HG03066 (cell line): Measurements from ENCODE around the gene DLGAP1.
"Not testable (repeated sequence)": the region's sequence is repeated elsewhere in the genome, so short reads cannot be mapped to it uniquely, and the experiment has no call there.

ENCODE experiments used
- ATAC-seq: cut with Tn5 transposase; IDR thresholded peaks from one replicate; pipeline ENCODE4 v1.9.1; 2021; ENCODE audit warnings: low read depth; ENCODE audit not compliant: unreplicated experiment

Gene DLGAP1

DNA sequence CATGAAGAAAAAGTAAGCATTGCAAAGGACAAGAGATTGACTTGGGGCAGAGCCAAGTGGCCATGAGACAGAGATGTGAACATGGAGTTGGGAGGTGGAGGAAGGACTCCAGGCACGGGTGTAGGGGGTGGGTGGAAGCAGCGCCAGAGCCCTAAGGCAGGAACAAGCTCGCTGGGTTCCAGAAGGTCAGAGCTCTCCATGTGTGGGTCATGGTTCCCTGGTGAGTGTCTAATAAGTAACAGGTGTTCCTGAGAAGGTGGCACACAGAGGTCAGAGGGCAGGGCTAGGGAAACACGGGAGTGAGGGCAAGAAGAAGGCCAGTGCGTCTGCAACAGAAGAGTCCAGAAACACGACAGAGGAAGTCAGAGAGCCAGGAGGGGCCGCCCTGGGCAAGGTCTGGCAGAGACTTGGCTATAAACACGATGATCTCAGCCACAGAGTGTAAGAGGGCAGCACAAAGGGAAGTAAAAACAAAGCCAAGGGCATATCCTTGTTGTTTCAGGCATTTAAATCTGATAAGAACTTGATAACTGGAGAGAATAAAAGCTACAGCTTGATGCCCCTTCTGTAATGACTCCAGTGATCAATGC lies 744.3 kb downstream of the DLGAP1 start:
- no peak for ATAC-seq

DNA sequence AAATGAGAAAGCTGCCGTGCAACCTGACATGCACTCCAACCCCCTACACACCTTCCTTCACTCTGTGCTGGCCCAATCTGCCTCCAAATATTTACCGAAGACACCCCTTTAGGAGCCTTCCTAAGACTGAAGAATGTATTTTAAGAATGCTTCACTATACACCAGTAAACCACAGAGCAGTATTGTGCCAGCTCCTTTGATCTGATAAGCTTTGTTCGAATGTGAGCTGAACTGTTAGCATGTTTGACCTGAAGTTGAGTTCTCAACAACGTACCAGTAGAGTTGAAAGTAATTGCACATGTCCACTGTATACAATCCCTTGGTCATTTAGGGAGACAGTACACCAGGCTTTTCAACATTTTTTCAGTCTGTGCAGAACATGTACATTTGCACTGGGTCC lies 745.9 kb downstream of the DLGAP1 start:
- ATAC-seq = no peak

DNA sequence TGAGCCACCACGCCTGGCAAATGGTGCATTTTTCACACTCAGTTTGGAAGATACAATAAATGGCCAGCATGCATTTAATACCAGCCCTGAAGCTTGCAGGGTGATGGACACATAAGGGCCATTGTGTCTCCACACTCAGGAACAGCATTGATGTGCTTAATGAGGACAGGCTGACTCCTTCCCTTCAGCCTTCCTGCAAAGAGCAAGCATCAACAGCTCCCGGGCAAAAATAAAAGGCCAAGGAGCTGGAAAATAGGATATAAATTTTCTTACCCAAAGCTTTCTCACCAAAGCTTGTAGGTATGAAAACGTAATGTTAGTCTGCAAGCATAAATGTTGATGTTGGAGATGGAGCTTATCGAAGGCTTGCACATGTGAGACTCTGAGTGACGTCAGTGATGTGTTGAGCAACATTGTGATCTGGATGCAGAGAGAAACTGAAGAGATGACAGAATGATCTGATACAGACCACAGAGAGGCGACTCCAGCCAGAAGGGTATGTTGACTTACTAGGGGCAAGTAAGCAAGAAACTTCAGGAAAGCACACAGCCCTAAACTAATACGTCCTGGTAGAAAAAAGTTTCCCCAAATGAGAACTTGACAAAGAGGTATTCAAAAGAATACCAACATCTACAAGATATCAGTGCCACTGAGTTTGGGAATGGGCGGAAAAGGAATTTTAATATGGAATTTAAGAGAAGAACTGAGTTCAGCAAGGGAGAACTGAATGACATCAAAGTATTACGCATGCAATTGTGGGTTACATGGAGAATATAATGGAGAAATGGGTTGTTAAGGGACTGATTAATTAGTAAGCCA lies 748.6 kb downstream of the DLGAP1 start:
- no peak for ATAC-seq

DNA sequence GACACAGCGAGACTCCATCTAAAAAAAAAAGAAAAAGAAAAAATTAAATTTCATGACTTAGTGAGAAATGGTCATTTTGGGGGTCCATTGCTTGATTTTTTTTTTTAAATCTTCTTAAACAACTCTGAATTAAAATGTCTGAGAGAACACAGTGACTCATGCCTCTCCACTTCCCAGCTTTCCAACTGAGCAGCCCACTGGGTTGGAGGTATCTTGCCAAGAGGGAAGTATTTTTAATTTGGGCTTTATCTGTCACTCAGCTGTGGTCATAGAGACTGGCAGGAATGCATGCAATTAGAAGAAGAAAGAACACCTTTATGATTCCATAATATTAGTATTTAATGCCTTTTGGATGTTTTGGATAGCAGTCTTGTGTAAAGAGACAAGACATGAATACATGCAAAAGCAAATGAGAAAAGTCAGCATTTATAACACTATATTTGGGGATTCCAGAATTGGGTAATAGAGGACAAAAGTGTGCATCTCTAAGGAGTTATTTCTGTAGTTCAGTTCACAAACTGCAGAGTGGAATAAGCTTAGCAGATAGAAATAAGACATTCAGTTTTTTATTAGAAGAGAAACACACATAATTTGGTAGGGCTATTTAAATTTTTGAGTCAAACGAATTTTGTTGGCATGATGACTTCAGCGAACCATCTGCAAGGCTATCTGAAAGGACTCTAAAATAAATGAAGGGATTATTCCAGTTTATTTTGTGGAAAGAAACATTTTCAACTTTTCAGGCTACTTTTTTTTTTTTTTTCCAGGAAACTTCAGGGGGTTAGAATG lies 750.4 kb downstream of the DLGAP1 start:
- no peak for ATAC-seq

DNA sequence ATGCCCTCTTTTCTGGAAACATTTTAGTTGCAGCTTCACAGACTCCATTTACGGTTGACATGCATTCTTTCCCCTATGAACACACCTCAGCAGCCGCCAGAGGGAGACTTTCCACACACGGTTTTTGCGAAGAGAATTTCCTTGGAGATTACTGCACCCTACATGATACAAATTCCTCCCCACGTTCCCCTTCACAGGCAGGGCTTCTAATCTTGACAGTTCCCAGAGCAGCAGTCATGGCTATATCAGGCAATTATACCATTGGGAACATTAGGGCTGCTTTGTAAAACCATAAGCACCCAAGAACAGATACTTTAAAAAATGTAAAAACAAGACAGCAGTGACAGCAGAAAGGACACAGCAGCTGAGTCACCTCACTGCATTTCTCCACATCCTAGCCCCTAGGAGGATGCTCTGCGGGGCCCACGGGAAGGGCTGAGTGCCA lies 751.4 kb downstream of the DLGAP1 start:
- ATAC-seq = no peak

DNA sequence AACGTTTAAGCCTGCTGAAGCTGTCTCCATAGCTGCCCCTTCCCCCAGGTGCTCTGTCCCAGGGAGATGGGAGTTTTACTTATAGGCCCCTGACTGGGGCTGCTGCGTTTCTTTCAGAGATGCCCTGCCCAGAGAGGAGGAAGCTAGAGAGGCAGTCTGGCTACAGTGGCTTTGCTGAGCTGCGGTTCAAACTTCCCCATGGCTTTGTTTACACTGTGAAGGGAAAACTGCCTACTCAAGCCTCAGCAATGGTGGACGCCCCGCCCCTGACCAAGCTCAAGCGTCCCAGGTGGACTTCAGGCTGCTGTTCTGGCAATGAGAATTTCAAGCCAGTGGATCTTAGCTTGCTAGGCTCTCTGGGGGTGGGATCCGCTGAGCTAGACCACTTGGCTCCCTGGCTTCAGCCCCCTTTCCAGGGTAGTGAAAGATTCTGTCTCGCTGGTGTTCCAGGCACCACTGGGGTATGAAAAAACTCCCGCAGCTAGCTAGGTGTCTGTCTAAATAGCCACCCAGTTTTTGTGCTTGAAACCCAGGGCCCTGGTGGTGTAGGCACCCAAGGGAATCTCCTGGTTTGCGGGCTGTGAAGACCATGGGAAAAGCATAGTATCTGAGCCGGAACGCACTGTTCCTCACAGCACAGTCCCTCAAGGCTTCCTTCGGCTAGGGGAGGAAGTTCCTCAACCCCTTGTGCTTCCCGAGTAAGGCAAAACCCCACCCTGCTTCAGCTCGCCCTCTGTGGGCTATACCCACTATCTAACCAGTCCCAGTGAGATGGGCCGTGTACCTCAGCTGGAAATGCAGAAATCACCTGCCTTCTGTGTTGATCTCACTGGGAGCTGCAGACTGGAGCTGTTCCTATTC lies 755.2 kb downstream of the DLGAP1 start:
- not testable (repeated sequence) for ATAC-seq

DNA sequence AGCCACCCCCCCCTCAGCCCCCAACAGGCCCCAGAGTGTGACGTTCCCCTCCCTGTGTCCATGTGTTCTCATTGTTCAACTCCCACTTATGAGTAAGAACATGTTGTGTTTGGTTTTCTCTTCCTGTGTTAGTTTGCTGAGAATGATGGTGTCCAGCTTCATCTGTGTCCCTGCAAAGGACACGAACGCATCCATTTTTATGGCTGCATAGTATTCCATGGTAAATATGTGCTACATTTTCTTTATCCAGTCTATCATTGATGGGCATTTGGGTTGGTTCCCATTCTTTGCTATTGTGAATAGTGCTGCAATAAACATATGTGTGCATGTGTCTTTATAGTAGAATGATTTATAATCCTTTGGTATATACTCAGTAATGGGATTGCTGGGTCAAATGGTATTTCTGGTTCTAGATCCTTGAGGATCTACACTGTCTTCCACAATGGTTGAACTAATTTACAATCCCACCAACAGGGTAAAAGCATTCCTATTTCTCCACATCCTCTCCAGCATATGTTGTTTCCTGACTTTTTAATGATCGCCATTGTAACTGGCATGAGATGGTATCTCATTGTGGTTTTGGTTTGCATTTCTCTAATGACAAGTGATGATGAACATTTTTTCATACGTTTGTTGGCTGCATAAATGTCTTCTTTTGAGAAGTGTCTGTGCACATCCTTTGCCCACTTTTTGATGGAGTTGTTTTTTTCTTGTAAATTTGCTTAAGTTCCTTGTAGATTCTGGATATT lies 760.9 kb downstream of the DLGAP1 start:
- ATAC-seq = not testable (repeated sequence)

DNA sequence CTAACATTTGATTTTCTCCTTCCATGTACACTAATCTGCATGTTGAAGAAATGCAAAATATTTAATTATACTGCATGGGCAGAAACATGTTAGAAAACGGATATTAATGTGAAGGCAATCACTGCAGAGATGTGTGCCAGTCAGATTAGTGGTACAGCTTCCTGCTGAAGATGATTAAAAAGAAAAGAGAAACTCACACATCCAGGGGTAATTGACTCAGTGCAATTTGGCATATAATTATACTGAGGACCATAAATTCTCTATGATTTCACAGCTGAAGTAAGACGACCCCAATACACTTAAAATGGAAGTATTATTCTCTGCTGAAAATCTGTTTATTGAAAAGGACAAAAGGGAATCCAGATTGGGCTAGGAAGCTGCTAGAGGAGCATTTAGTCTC lies 761.7 kb downstream of the DLGAP1 start:
- ATAC-seq = no peak

DNA sequence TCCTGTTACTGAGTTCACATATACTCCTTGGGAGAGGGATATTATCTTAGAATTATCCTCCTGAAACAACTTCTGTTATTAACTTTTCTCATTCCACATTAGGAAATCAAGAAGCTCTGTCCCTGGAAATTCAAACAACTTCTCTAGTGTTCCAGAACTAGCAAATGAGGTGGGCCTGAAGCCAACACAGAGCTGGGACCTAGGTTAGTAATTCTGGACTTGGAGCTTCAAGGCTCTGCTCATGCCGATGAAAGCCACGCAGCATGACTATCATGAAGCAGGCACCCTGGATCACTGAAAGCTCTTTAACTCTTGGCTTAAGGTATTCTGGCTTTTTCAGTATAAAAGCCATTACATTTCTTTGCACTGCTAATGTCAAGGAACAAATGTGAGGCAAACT lies 762.4 kb downstream of the DLGAP1 start:
- no peak for ATAC-seq

DNA sequence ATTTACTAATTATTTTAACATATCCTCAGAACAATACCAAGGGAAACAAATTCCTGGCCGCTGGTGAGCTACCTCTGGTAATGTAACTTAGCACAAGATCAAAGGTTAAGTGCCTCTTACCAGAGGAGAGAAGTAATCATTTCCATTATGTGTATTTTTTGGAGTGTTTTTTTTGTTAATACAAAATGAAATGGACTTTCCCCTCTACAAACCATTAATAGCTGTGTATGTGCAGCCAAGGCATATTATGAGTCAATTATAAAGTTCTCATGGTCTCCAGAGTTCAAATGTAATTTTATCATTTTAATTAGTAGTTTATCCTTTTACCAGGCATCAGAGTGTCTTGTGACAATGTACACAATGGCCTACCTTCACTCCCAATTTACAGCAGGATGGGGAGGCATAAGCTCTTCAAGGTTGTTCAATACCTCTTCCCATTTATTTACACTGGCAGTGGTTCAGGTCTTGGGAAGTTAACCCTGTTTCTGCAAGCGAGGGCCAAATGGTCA lies 762.9 kb downstream of the DLGAP1 start:
- no peak for ATAC-seq

DNA sequence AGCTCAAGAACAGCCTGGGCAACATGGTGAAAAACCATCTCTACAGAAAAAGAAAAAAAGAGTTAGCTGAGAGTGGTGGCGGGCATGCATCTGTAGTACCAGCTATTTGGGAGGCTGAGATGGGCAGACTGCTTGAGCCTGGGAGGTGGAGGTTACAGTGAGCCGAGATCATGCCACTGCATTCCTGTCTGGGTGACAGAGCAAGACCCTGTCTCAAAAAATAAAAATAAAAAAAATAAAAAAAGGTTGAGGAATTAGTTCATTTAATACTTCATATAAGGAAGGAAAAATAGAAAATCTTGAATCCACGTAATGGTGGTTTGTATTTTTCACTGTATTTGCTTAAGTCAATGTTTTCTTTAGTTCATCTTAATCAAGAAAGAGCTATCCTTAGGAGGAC lies 763.4 kb downstream of the DLGAP1 start:
- no peak for ATAC-seq

DNA sequence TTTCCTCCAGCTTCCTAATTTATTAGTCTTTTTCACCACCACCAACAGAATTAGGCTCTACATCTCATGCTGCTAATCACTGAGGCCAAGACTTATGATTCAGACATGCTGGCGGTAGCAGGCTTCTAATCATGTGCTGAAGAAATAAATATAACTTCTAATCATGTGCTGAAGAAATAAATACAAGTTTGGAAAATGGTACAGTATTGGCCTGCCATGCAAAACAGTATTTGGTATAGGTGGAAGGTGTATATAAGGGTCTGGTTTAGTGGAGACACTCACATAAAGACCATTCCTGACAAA lies 764.4 kb downstream of the DLGAP1 start:
- ATAC-seq = no peak

DNA sequence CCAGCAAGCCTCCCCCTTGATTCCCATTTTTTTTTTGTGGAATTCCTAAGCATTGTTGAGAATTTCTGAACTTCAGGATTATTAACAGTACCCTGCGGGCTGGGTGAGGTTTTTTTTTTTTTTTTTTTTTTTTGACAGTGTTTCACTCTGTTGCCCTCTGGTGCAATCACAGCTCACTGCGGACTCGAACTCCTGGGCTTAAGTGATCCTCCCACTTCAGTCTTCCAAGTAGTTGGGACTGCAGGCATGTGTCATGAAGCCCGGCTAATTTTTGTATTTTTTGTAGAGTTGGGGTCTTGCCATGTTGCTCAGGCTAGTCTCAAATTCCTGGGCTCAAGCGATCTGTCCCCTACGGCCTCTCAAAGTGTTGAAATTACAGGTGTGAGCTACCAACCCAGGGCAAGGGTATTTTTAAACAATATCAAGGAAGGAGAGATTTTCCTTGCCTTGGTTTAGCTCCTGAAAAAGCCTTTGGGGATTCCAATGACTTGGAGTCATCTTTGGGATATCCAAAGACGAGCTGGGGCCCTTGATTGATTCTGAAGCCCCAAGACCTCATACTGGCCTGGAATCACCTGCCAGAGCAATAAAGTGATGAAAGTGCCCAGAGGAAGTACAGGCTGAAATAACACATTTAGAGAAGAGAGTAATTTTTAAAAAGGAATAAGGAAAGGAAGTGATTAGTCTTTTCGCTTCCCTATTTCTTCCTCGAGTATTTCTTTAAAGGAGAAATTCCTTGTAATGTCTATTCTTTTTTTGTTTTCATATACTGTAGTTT lies 764.9 kb downstream of the DLGAP1 start:
- ATAC-seq = no peak

DNA sequence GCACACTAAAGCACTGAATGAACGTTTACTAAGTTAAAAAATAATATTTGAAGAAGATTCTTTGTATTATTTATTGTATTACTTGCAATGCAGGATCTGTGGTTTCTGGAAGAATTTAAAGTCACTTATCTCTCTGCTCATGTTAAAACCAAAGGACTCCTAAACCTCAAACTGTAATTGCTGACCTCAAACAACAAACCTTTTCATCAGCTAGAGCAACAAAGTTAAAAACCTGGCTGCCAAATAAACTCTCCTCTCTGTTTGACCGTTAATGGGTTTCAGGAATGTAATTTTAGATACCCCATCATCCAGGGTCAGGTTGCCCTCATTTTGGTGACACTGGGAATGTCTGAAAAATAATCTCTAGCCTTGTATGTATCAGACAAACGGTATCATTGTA lies 766.0 kb downstream of the DLGAP1 start:
- no peak for ATAC-seq

DNA sequence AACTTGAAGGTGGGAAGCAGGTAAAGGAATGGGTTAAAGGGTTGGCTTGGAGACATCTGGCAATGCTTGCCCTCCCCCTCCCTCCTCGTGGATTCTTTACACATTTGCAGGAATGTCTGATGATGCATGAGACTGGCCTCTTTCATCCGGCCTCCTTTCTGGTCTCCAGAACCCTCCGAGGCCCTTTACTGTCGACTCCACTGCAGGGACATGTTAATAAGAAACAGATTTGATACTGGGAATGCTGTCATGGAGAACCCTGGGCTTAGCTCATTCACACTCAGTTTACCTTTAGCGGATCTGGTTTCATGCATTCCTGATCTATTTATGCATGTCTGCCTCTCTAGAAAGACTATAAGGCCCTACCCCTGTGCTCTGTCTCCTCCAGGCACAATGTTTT lies 766.4 kb downstream of the DLGAP1 start:
- no peak for ATAC-seq

DNA sequence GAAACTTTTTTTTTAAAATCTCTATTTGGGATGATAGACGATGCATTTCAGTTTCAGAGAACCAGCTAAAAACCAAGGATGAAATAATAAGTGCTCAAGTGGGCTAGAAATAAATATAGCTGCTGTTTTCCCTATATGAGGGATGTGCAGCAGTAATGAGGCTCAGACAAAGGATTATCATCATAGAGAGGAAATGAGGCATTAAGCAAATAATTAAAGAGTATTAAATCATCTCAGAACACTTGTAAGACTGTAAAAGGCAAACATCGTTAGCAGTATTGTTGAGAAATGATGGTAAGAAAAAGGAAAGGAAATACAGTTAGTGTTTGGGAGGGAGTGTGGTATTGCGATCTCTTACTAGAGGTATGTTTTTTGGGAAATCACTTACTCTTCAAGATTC lies 771.6 kb downstream of the DLGAP1 start:
- no peak for ATAC-seq

DNA sequence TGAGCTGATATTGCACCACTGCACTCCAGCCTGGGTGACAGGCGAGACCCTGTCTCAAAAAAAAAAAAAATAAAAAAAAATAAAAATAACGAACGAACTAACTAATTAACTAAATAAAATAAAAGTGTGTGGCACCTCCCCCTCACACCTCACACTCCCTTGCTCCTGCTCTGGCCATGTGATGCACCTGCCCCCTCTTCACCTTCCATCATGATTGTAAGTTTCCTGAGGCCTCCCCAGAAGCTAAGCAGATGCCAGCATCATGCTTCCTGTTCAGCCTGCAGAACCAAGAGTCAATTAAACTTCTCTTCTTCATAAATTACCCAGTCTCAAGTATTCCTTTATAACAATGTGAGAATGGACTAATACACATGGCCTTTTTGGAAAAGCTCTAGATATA lies 773.0 kb downstream of the DLGAP1 start:
- no peak for ATAC-seq

DNA sequence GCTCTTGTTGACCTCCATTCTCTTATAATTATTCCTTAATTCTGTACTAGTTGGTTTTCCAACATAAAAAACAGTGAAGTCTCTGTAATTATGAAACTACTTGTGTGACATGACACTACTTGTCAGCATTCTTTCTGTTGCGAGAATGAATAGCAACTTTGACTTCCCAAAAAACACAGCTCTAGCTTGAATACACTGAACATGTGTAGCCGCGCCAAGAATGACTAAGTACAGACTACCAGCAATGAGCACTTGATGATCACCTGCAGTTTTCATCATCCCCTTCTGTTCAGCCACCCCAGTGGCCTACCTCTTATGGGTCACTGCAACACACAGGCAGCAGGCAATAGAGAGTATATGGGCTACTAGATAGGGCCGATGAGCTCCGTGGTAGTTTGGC lies 775.9 kb downstream of the DLGAP1 start:
- no peak for ATAC-seq

DNA sequence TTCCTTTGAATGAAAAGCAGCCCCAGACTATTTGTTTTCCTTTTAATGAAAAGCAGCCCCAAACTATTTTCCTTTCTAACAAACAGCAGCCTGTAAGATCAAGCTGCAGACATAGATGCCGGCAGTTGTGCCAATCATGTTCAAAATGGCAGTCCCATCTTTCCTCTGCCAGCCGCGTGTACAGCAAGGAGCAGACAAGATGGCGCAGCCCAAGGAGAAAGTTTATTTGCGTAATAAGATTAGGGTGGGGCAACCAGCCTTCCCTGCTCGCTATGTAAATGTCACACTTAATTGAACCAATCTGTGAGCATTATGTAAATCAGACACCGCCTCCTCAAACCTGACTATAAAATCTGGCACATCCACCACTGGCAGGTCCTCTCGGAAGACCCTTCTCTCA lies 779.1 kb downstream of the DLGAP1 start:
- ATAC-seq = no peak
